GM18907 (cell line): ENCODE results near the gene TBC1D2.

Source experiments
- ATAC-seq: cut with Tn5 transposase; IDR thresholded peaks from one replicate; pipeline ENCODE4 v1.9.1; 2021; ENCODE audit warnings: mild to moderate bottlenecking, moderate library complexity; ENCODE audit not compliant: unreplicated experiment

TBC1D2 gene

GRCh38 chr9:98172604-98173003 is 82.8 kb downstream of the TBC1D2 start:
- no peak for ATAC-seq

DNA sequence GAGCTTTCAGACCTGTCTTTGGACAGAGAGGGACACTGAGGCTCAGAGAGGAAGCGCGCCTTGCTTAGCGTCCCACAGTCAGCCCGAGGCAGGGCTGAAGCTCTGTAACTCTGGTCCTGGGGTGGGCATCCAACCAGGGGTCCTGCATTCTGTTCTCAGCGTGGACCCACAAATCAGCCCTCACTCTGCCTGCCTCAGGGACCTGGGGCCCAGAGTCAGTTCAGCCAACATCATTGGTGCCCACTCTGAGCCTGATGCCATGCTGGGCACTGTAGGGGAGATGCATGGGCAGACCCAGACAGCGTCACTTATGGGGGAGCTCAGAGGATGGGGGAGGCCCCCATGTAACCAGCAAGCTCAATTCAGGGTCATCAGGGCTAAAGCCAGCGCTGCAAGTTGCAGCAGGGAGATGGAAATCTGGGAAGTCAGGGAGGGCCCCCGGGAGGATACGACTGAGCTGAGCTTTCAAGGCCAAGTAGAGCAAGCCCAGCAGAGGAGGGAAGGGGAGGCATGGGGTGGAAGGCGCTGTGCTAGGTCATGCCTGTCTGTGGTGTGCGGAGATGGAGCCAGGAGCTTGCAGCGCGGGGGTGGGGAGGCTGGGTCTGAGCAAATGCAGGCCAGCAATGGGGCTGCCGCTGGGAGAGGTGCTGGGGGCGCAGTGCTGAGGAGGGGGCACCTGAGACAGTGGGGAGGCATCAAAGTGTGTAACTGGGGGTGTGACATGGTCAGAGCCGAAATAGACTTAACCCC is 84.1 kb downstream of the TBC1D2 start:
- no peak for ATAC-seq

DNA sequence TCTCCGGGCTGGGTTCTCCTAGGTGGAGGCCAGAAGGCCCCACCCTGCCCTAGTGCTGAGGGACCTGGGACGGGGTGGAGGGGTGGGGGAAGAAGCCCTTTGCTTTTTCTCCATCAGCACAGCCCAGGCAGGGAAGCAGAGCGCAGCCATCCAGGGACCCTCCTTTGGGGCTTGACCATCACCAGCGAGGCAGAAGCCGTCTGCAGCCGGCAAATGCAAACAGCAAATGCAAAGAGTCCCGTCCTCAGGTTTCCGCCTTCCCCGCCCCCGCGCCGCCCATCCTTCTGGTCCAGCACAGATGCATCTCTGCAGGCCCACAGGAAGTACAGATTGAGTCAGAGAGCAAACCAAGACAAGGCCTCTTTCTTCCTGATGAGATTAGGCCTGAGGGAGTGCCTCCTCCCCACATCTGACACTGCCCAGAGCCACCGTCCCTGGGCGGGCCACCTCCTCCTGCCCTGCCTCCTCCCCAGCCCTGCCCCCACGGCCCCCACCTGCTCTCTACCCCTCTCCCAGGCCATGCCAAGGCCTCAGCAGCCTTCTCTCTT is 86.4 kb downstream of the TBC1D2 start:
- peak; percentile 97 for ATAC-seq

DNA sequence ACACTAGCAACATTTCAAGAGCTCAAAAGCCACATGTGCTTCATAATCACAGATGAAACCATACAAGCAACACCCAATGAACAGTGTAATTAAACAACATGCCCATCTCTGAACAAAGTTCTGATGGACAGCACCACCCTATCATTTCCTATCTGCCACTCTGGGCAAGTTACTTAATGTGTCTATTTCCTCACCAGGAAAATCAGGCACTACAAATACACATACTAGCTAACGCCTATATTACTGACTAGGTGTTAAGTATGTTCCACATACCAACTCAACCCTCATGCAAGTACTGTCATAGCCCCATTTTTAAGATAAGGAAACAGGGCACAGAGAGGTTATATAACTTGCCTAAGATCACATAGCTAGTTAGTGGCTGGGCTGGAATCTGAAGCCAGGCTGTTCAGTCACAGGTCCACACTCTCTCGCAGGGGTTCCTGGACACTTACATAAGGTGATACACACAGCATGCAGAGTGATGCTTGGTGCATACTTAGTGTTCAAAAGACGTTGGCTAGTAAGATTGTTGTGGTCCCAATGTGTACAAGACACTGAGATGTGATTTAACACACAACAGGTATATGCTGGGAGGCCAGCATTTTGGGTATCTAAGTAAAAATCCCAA is 87.2 kb downstream of the TBC1D2 start:
- no peak for ATAC-seq

- no peak for ATAC-seq
These were observed 90.5 kb downstream of the TBC1D2 start for GRCh38 chr9:98164912-98165311.

DNA sequence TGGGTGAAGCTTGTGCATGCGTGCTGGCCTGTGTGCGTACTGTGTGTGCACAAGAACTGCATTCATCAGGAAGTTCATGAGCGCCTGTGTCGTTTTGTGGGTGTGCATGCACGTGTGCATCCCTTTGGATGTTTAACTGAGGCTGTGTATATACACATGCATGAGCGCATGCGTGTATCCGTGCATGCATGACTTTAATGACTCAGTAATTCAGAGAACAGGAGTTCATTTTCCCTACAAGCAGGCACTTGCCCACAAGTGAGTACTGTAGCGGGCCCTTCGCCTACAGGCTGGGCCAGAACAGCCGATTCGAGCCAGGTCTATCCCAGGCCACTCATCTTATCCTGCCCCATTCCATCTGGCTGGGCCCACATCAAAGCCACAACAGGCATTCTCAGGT is 92.8 kb downstream of the TBC1D2 start:
- ATAC-seq, result no peak

GRCh38 chr9:98161851-98162250 is 93.6 kb downstream of the TBC1D2 start:
- no peak for ATAC-seq

DNA sequence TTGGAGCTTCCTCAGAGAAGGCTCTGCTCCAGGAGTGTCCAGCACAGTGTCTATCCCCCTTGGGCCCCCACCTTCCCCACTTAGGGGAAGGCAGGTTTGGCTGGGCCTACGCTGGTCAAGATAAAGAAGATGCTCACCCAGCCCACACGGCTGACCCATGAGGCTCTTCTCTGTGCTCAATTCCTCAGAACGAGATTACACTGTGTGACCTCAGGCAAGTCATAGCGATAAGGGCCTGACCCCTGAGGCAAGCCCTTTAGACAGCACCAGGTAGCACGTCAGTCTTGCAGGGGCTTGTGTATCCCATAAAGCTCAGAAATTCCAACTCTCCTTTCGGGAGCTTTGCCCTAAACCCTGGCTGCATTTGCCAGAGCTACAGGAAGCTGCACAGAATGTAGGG is 95.7 kb downstream of the TBC1D2 start:
- ATAC-seq, result no peak

DNA sequence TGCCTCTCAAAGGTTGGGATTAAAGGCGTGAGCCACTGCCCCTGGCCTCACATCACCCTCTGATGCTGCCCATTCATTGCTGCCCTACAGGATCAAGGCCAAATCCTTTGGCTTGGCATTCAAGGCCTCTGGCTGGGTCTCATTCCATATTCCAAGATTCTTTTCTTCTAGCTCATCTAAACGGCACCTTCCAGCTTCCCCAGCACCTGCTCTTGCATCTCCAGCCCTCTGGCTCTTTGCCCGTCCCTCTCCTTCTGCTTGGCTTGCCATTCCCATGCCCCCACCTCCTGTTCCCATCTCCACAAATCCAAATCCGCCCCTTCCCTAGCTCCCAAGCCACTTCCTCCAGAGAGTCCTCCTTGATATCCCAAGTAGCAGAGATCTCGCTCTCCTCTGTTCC is 96.1 kb downstream of the TBC1D2 start:
- no peak for ATAC-seq

DNA sequence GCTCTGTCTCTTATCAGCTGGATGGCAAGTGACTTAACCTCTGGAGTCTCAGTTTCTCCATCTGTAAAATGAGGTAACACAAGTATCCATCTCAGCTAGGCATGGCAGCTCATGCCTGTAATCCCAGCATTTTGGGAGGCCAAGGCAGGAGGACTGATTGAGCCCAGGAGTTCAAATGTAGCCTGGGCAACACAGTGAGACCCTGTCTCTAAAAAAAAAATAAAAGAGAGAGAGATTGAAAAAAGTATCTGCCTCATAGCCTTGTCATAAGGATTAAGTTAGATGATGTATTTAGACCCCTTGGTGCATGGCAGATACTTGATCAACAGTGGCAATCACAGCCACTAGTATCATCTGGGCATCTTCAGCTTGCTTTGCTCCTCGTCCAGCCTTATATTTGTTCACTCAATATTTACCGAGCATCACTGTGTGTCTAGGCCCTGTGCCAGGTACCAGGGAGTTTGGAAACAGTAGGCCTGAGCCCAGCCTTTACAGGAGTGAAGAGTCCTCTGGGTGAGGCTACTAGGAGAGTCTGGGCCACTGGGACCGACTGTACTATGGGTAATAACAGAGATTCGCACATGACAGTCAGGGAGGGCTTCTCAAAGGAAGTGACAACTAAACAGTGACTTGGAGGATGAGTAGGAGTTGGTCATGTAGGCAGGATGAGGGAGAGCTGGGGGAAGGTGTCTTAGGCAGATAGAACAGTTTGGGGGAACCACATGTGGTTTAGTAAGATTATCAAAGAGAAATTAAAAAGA is 97.2 kb downstream of the TBC1D2 start:
- no peak for ATAC-seq

- ATAC-seq, result no peak
These were observed 98.1 kb downstream of the TBC1D2 start for GRCh38 chr9:98157372-98157771.

DNA sequence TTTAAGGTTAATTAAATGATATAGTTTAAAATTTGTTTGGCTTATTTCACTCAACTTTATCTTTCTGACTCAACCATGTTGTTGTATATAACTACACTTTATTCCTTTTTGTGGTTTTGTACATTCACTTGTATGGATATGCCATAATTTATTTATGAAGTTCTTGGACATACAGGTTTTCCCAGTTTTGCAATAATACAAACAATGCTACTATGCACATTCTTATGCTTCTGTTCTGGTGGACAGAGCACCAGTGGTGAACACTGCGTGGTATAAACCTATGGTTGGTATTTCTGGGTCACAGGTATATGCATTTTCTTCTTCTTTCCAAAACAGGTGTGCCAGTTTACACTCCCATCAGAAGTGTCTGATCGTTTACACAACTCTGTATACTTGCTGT is 100.8 kb downstream of the TBC1D2 start:
- no peak for ATAC-seq

- ATAC-seq, result no peak
These were observed 102.9 kb downstream of the TBC1D2 start for GRCh38 chr9:98152526-98152925.

GRCh38 chr9:98150721-98151120 is 104.7 kb downstream of the TBC1D2 start:
- no peak for ATAC-seq

DNA sequence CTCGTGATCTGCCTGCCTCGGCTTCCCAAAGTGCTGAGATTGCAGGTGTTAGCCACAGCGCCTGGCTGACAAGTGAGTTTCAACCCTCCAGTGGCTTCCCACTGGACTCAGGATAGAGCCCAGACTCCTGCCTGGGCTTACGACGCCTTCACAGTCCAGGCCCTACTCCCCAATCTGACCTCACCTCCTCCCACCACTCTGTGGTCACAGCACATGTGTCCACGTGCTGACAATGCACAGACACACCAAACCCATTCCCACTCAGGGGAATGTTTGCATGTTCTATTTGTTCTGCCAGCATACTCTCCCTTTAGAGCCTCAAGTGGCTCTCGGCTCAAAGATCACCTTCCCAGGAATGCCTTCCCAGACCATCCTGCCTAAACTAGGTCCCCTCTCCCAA is 105.3 kb downstream of the TBC1D2 start:
- ATAC-seq, result no peak

DNA sequence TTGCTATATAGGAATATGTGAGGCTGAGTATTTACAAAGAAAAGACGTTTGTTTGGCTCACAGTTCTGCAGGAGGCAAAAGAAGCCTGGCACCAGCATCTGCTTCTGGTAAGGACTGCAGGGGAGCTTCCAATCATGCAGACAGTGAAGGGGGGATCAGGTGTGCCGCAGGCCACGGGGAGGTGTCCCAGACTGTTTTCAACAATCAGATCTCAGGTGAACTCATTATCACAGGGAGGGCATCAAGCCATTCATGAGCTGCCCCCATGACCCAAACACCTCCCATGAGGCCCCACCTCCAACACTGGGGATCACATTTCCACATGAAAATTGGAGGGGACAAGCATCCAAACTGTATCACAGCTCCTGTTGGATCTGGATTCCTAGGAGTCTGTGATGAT is 106.0 kb downstream of the TBC1D2 start:
- no peak for ATAC-seq
